OCI-LY1 (cell line): ENCODE data around the gene LRRC31.

Experiments
- H2AFZ ChIP-seq: fragments of 200-600 bp; sonication (generic), shearing (Covaris generic); 2 replicates; pipeline ENCODE4 v1.6.0; 2014; ENCODE audit warnings: antibody characterized with exemption, mild to moderate bottlenecking, low read length
- H3F3A ChIP-seq: fragments of 200-600 bp; sonication (generic), shearing (Covaris generic); 2 replicates; pipeline ENCODE4 v1.6.0; 2014; ENCODE audit warnings: mild to moderate bottlenecking, antibody characterized with exemption, low read length, moderate library complexity; ENCODE audit not compliant: insufficient read depth
- H3K27ac ChIP-seq: fragments of 200-600 bp; sonication (generic); 2 replicates; pipeline ENCODE4 v1.5.1; 2014; ENCODE audit warnings: low read length, mixed run types, mild to moderate bottlenecking, low read depth; ENCODE audit not compliant: poor library complexity, severe bottlenecking
- H3K27me3 ChIP-seq: fragments of 200-600 bp; sonication (generic); 2 replicates; pipeline ENCODE4 v1.6.0; 2014; ENCODE audit warnings: antibody characterized with exemption, mild to moderate bottlenecking, low read length, moderate library complexity; ENCODE audit not compliant: insufficient read depth
- H3K36me3 ChIP-seq: fragments of 200-600 bp; sonication (generic); 2 replicates; pipeline ENCODE4 v1.6.1; 2014; ENCODE audit warnings: mild to moderate bottlenecking, antibody characterized with exemption, low read length, moderate library complexity, mixed read lengths; ENCODE audit not compliant: insufficient read depth
- H3K4me1 ChIP-seq: fragments of 200-600 bp; sonication (generic); 2 replicates; pipeline ENCODE4 v1.5.1; 2014; ENCODE audit warnings: mild to moderate bottlenecking, low read length, moderate library complexity; ENCODE audit not compliant: insufficient read depth, severe bottlenecking
- H3K4me2 ChIP-seq: fragments of 200-600 bp; sonication (generic), shearing (Covaris generic); 2 replicates; pipeline ENCODE4 v1.6.1; 2014; ENCODE audit warnings: low read length
- H3K4me3 ChIP-seq: fragments of 200-600 bp; sonication (generic); 2 replicates; pipeline ENCODE4 v1.5.1; 2014; ENCODE audit warnings: low read length, low read depth, mild to moderate bottlenecking, mixed read lengths; ENCODE audit not compliant: poor library complexity, severe bottlenecking
- H3K79me2 ChIP-seq: fragments of 200-600 bp; shearing (Covaris generic); 2 replicates; pipeline ENCODE4 v1.6.1; 2016; ENCODE audit warnings: mixed run types, low read length, mixed read lengths; ENCODE audit not compliant: insufficient read depth
- H3K9ac ChIP-seq: fragments of 200-600 bp; sonication (generic), shearing (Covaris generic); 2 replicates; pipeline ENCODE4 v1.6.1; 2014; ENCODE audit warnings: mild to moderate bottlenecking, low read length, mixed read lengths
- H3K9me2 ChIP-seq: fragments of 200-600 bp; sonication (generic), shearing (Covaris generic); 2 replicates; pipeline ENCODE4 v1.6.1; 2014; ENCODE audit warnings: low read depth, mild to moderate bottlenecking, low read length, mixed read lengths
- H3K9me3 ChIP-seq: fragments of 200-600 bp; shearing (Covaris generic); 2 replicates; pipeline ENCODE4 v1.6.1; 2014; ENCODE audit warnings: low read length, mixed read lengths
- H4K20me1 ChIP-seq: fragments of 200-600 bp; sonication (generic), shearing (Covaris generic); 2 replicates; pipeline ENCODE4 v1.6.0; 2016; ENCODE audit warnings: mild to moderate bottlenecking, low read length; ENCODE audit not compliant: insufficient read depth
- EZH2 ChIP-seq: fragments of 200-600 bp; sonication (generic), shearing (Covaris generic); IDR thresholded peaks from 2 replicates; pipeline ENCODE4 v1.8.0; 2017; ENCODE audit warnings: borderline replicate concordance, mixed run types, mild to moderate bottlenecking, antibody characterized with exemption, low read length, moderate library complexity, mixed read lengths
- TF ChIP-seq, protein P1 (sequence below): fragments of 200-600 bp; sonication (generic), shearing (Covaris generic); IDR thresholded peaks from 2 replicates; pipeline ENCODE4 v1.5.1; 2017; ENCODE audit warnings: mild to moderate bottlenecking, antibody characterized with exemption, low read length, moderate library complexity, mixed read lengths

The LRRC31 gene

DNA sequence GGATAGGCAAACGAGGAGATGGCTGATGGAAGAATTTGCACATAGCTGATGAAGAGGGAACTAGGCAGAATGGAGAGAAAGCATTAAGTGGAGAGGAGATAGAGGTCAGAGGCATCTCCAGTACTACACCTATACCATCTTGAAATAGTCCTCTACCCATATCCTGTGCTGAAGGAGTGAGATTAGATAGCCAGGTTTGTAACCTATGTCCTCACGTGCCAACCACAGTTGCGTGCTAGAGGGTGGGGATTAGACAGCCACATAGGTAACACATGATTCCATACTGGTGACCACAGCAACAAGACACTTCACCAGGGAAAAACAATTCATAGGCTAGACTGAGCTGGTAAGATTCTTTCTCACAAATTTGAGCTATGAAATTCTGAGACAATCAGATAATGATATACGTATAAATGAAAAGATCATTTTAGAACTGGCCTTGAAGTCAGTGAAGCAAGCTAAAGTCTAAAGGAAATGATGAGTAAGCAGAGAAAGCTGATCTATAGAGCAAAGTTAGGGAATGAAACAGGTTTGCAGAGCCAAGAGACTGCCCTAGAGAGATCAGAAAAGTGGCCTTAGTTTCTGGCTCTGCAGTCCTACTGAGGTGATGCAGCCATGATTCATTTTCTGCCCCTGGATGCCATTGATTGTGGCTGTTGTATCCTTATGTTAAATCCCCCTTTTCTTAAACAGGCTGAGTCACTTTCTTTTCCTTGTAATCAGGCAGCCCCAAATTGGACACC lies 78.9 kb downstream of the LRRC31 start:
- Histone ChIP-seq H3K36me3 (peaks cover 50% of the 10 kb centered on the region), H3F3A (no peaks in the 10 kb centered on the region), H3K27me3 (no peaks in the 10 kb centered on the region), H3K79me2 (no peaks in the 10 kb centered on the region), H3K4me3 (no peak overlapping the region), H3K9ac (no peak overlapping the region), H3K9me2 (no peaks in the 10 kb centered on the region), H2AFZ (no peak overlapping the region), H3K4me2 (no peak overlapping the region), H3K27ac (no peak overlapping the region), H3K9me3 (no peaks in the 10 kb centered on the region), H4K20me1 (no peaks in the 10 kb centered on the region), H3K4me1 (no peaks in the 10 kb centered on the region)
- TF ChIP-seq EZH2: no peak
- TF ChIP-seq, protein P1, sequence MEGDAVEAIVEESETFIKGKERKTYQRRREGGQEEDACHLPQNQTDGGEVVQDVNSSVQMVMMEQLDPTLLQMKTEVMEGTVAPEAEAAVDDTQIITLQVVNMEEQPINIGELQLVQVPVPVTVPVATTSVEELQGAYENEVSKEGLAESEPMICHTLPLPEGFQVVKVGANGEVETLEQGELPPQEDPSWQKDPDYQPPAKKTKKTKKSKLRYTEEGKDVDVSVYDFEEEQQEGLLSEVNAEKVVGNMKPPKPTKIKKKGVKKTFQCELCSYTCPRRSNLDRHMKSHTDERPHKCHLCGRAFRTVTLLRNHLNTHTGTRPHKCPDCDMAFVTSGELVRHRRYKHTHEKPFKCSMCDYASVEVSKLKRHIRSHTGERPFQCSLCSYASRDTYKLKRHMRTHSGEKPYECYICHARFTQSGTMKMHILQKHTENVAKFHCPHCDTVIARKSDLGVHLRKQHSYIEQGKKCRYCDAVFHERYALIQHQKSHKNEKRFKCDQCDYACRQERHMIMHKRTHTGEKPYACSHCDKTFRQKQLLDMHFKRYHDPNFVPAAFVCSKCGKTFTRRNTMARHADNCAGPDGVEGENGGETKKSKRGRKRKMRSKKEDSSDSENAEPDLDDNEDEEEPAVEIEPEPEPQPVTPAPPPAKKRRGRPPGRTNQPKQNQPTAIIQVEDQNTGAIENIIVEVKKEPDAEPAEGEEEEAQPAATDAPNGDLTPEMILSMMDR: no peak

DNA sequence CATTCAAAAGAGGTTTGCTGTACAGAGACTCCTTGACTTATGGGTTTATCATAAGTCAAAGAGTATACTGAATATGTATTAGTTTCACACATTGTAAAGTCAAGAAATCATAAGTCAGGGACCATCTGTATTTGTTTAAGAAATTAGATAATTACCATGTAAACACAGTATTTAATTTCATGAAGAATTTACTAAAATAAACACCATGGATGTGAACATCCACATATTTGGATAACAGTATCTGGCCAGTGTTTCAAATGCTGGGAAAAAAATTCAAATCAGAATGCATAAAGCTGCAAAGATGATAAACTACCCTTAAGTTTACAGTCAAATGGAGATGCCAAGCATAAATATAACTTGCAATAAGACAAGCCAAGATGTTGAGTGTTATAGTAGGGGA lies 79.5 kb downstream of the LRRC31 start:
- no peaks in the 10 kb centered on the region for H3K27me3 ChIP-seq
- no peaks in the 10 kb centered on the region for H3K9me2 ChIP-seq
- H3K27ac ChIP-seq: no peak overlapping the region
- H4K20me1 ChIP-seq: no peaks in the 10 kb centered on the region
- H3K4me2 ChIP-seq: no peak overlapping the region
- H3K4me3 ChIP-seq: no peak overlapping the region
- no peaks in the 10 kb centered on the region for H3K79me2 ChIP-seq
- H3K36me3 ChIP-seq: peaks cover 57% of the 10 kb centered on the region
- no peak for TF ChIP-seq EZH2
- TF ChIP-seq, protein P1: no peak
- H3K9ac ChIP-seq: no peak overlapping the region
- no peak overlapping the region for H2AFZ ChIP-seq
- H3K4me1 ChIP-seq: no peaks in the 10 kb centered on the region
- H3F3A ChIP-seq: no peaks in the 10 kb centered on the region
- H3K9me3 ChIP-seq: no peaks in the 10 kb centered on the region
